SKM-1 treated with dmso at 0.1 percent for 144 hours (cell line): ENCODE measurements around the gene PHF14.
"Not testable (repeated sequence)": the region's sequence is repeated elsewhere in the genome, so short reads cannot be mapped to it uniquely, and the experiment has no call there.

Source experiments
- DNase-seq: peaks from one replicate; lab custom pipeline; 2025; ENCODE audit not compliant: unreplicated experiment; lab: John Stamatoyannopoulos, UW

Gene PHF14

DNA sequence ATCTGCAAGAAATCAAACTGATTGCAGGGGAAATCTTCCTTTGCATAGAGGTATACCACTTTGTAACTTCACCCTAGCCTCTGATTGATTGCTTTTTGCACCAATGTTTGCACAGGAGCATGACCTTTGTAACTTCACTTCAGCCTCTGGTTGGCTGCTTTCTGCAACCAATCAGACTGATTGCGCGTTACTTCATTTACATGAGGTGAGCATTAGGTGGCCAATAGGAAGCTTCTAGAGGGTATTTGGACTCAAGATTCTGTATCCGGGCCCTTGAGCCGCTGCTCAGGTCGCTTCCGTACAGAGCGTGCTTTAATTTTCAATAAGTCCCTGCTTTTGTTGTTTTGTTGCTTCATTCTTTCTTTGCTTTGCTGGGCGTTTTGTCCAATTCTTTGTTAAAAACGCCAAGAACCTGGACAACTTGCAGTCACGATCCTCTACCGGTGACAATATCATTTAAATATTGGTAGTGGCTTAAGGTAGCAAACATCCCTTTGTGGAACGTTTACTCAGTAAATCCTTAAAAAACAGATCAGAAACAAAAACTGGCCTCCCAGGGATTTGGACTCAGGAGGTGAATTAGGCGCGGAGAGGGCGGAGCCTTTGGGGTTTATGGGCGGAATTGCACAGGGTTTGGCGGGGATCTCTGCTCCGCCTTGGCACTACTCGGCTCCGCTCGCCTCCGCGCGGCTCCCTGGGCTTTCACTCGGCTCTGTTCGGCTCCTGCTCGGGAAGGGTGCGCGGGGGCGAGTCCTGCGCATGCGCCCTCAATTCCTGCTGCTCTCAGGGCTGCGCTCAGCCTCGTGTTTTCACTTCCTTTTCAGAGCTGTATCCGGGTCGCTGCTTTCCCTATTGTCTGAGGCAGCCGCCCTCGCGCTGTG, at the start of gene PHF14:
PHF14 (plus strand) TSS at position 812 of the 881 bp plus-strand sequence. CDS start 452 bp downstream, outside the sequence.
- peak; percentile 97 for DNase-seq

- DNase-seq, result no peak
These were observed 49.3 kb upstream of the PHF14 start for GRCh38 chr7:10924370-10924769.

DNA sequence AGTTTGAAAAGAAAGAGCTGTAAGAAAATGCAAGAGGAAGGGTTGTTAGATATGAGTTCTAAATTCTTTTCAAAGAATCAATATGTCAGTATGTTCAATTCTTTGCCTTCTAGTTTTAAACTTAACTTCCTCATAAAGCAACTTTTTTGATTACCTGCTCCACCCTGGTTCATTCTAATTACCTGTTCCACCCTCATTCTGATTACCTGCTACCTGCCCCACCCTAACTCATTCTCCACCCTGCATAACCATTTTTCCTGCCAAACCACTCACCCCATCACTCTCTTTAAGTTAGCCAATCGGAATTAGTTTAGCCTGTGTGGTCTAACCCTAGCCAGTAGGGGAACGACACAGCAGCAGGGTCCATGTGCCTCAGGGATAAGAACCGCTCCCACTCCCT, 45.5 kb upstream of the PHF14 start:
- DNase-seq, result not testable (repeated sequence)

DNA sequence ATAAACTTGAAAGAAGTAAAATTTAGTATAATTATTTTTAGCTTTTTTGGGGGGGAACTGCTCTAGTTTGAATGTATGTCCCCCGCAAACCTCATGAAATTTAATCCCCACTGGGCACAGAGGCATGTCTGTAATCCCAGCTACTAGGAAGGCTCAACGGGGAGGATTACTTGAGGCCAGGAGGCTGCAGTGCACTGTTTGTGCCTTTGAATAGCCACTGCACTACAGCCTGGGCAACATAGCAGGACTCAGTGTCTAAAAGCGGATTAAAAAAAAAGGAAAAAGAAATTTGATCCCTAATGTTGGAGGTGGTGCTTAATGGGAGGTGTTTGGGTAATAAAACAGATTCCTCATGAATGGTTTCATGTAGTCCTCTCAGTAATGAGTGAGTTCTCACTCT, 43.1 kb upstream of the PHF14 start:
- no peak for DNase-seq

DNA sequence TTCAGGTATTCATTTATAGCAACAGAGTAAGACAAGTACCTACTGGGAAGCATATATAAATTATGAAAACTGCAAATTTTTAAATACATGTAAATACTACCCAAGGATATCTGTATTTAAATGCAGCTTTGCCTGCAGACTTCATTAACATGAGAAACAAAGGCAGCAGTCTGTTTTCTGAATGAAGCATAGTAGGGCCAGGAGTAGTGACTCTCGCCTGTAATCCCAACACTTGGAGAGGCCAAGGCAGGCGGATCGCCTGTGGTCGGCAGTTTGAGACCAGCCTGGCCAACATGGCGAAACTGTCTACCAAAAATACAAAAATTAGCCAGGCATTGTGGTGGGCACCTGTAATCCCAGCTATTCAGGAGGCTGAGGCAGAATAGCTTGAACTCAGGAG, 42.5 kb upstream of the PHF14 start:
- DNase-seq, result no peak

GRCh38 chr7:10934292-10934691, 39.4 kb upstream of the PHF14 start:
- DNase-seq, result no peak

- no peak for DNase-seq
These were observed 34.3 kb upstream of the PHF14 start for GRCh38 chr7:10939237-10939910.

DNA sequence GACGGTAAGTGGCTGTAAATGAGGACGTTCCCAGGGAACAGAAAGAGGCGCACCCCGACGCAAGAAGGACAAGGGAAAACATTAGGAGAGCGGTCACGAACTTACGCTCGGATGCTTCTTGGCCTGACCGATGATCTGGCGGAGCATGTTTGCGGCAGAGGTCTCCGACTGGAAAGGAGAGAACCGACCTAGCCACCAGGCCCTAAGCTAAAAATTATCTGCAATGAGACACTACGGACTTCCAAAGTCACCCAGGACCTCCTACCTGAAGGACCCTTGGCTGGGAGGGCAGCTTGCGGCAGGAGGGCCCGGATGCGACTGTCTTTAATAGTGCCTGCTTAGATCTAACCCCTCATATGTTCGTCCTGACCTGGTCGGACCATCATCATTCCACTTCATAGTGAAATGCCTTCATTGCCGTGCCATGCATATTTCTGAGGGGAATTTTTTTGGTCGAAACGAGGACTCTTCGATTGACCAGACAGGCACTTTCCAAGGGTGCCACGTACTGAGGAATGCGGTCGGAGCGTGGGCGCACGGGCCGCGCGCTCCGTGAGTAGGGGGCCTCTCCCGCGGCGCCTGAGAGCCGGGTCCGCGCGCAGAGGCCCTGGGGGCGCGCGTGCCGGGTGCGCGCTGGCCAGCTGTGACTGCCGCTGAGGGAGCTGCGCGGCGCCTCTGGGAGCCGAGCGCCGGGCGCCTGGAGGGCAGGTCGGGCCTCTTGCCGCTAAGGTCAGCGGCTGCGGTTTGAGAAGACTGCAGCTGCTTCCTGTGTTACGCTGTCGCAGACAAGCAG, 33.6 kb upstream of the PHF14 start:
- peak; percentile 93 for DNase-seq

- no peak for DNase-seq
These were observed 32.8 kb upstream of the PHF14 start for GRCh38 chr7:10940704-10941355.

GRCh38 chr7:10950494-10950893, 23.2 kb upstream of the PHF14 start:
- DNase-seq, result no peak

GRCh38 chr7:10950974-10951578, 22.6 kb upstream of the PHF14 start:
- not testable (repeated sequence) for DNase-seq

- DNase-seq, result no peak
These were observed 21.1 kb upstream of the PHF14 start for GRCh38 chr7:10952588-10952987.

GRCh38 chr7:10953078-10953750, 20.5 kb upstream of the PHF14 start:
- DNase-seq, result not testable (repeated sequence)

DNA sequence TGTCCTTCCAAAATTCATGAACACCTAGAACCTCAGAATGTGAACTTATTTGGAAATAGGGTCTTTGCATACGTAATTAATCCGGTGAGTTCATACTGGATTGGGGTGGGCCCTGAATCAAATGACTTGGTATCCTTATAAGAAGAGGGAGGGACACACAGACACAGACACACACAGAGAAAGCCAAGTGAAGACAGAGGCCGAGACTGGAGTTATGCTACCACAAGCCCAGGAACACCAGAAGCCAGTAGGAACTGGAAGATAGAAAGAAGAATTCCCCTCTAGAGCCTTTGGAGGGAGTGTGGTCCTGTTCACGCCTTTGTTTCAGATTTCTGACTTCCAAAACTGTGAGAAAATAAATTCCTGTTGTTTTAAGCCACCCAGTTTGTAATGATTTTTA, 17.1 kb upstream of the PHF14 start:
- DNase-seq, result no peak

DNA sequence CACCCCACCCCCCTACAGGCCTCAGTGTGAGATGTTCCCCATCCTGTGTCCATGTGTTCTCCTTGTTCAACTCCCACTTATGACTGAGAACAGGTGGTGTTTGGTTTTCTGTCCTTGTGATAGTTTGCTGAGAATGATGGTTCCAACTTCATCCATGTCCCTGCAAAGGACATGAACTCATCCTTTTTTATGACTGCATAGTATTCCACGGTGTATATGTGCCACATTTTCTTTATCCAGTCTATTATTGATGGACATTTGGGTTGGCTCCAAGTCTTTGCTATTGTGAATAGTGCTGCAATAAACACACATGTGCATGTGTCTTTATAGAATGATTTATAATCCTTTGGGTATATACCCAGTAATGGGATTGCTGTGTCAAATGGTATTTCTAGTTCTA, 13.4 kb upstream of the PHF14 start:
- not testable (repeated sequence) for DNase-seq

DNA sequence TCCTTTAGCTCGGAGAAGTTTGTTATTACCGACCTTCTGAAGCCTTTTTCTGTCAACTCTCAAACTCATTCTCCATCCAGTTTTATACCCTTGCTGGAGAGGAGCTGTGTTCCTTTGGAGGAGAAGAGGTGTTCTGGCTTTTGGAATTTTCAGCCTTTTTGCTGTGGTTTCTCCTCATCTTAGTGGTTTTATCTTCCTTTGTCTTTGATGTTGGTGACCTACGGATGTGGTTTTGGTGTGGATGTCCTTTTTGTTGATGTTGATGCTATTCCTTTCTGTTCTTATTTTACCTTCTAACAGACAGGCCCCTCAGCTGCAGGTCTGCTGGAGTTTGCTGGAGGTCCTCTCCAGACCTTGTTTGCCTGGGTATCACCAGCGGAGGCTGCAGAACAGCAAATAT, 8.7 kb upstream of the PHF14 start:
- not testable (repeated sequence) for DNase-seq

DNA sequence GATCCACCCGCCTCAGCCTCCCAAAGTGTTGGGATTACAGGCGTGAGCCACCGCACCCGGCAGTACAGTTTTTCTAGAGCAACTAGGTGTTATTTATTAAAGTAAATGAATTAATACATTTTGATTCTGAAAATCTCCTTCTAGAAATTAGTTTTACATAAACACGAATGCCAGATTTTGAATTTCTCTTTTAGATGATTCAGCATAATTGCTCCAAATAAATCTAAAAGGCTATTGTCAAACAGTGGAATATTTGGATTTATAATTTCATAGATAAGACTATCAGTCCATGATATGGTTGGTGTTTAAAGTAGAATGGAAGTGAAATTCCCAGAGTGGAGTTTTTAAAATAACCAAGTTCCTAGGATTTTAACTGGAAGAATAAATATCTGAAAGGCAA, 1.5 kb upstream of the PHF14 start:
- DNase-seq, result no peak

- no peak for DNase-seq
These were observed 555 bp downstream of the PHF14 start for GRCh38 chr7:10973942-10974911.

DNA sequence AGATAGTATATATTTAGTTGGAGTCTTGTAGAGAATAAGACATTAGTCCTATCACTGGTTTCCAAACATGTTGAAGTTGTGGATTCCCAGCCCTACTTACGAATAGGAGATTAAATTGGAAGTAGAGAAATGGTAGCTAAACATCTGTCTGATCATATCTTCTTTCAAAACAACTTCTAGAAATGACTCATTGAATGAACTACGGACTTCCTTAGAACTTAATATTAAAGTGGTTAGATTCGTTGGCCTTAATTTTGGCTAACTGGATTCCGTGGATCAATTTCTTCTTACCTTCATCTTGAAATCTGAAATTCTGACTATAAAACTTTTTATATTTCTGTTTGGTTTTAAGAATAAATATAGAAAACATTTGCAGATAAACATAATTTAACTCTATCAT, 3.4 kb downstream of the PHF14 start:
- DNase-seq, result no peak
